RKO (cell line): ENCODE results near the gene FAM124A.

ENCODE experiments used
- DNase-seq: peaks from one replicate; pipeline ENCODE4 v3.0.0-alpha.2; 2016; ENCODE audit warnings: low spot score

Gene FAM124A

GRCh38 chr13:51311957-51312520 is 89.8 kb downstream of the FAM124A start:
- DNase-seq, result no peak

- no peak for DNase-seq
Observed at GRCh38 chr13:51313619-51314018, 91.4 kb downstream of the FAM124A start.

DNA sequence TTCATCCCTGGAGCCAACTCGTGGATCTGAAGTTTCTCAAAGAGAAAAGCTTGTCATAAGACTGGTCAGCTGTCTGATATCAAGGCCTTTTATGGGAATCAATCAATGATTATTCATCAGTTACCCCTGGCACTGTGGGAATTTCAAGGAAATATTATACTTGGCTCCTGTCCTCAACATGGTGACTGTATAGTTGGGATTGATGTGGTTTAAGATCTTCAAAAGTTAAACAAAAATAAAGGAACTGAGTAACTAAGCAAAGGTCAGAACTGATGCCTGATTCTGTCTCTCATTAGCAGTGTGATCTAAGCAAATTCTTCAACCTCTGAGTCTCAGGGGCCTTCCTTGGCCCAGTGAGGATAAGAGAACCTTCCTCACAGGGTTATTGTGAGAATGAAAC is 95.1 kb downstream of the FAM124A start:
- no peak for DNase-seq

GRCh38 chr13:51318015-51318414 is 95.8 kb downstream of the FAM124A start:
- DNase-seq, result no peak

GRCh38 chr13:51318876-51319275 is 96.7 kb downstream of the FAM124A start:
- DNase-seq, result no peak

- DNase-seq, result no peak
Observed at GRCh38 chr13:51321836-51322235, 99.6 kb downstream of the FAM124A start.

GRCh38 chr13:51322826-51323225 is 100.6 kb downstream of the FAM124A start:
- DNase-seq, result no peak

DNA sequence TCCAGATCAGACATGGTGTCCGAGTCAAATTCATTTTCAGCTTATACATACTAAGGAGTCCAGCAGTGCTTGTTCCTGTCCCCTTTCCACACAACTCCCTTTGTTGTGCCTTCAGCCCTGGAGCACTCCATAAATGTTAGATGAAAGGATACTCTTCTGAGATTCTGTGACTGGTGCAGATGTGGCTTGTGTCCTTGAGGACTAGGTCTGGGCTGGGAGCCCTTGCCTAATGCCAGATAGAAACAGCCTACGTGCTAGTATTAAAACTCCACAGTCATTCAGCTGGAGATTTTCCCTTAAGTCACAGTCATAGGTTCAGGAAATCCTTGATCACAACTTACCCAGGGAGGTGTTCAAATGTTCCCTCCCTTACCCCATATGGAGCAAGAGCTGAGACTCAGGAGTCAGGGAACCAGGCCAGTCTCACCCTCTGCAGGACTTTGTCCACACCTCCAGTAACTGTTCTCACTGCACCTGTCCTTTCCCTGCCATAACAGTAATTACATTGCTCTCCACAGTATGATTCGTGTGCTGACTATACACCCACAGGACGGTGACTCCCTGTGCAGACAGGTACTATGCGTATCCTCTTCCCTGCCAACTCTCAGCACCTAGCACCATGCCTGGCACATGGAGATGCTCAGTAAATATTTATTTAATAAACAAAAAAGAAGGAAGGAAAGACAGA is 101.8 kb downstream of the FAM124A start:
- no peak for DNase-seq

DNA sequence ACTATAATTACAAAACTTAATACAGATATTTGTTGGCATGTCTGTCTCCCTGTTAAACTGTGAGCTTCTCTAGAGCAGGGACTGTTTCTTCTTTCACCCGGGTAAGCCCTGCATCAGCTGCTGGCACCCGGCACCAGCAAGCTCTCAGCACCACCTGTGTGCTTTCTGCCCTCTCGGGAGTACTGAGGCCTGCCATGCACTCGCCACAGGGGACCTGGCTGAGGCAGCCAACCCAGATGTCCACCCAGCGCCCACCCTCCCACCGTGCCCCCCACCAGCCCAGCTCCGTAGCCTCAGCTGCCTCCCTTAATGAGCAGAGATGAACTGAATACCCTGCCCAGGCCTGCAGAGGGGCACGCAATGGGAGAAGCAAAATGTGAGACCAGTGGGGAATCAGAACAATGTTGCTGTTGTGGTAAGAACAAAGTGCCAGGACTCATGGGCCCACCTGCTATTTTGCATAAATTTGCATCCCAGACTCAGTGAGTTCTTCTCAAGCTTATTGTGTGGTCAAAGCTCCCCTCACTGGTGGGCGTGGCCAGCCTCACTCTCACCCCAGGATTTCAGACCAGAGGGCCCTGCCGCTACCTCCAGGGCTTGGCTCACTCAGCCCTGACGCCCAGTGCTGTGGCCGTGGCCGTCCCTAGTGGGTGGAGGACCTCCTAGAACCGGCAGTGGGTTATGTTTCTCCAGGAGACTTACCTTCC is 102.7 kb downstream of the FAM124A start:
- DNase-seq, result no peak

DNA sequence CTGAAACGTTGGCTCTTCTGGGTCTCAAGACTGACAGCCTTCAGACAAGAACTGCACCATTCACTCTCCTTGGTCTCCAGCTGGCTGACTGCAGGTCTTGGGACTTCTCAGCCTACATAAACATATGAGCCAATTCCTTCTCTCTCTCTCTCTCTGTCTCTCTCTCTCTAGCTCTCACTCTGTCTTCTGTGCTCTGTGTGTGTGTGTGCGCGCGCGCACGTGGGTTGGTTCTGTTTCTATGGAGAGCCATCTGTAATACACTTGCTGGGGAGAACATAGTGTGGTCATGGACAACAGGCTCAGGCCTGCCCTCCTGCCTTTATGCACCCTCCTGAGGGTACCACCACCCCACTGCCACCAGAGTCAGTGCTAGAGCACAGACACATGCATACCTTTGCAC is 103.6 kb downstream of the FAM124A start:
- no peak for DNase-seq

GRCh38 chr13:51326777-51327176 is 104.6 kb downstream of the FAM124A start:
- DNase-seq, result peak; percentile 8

DNA sequence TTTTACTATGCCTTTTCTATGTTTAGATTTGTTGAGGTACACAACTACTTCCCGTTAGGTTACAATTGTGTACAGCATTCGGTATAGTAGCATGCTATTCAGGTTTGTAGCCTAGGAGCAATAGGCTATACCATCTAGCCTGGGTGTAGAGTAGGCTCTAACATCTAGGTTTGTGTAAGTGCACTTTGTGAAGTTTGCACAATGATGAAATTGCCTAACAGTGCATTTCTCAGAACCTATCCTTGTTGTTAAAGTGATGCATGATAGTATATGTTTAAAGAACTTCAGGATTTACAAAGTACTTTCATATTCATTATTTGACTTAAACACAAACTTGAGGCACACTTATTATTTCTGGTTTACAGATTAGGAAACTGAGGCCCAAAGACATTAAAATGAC is 105.8 kb downstream of the FAM124A start:
- DNase-seq, result no peak

- no peak for DNase-seq
Observed at GRCh38 chr13:51328488-51328887, 106.3 kb downstream of the FAM124A start.

DNA sequence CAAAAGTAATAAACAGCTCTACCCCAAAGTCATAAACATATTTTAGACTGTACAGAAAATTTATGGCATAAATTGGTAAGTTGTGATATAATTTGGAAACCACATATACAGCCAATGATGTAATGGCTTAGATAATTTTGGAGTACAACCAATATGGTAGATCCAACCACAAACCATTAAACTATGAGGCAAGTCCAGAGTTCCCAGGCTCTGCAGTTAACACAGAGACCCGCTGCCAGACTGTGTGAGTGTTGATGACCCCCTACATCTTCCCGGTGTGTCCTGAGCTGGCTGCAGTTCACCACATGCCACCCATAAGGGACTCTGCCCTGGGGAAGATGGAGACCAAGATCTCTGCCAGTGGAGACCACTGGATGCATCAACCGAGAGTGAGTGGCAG is 107.4 kb downstream of the FAM124A start:
- no peak for DNase-seq

DNA sequence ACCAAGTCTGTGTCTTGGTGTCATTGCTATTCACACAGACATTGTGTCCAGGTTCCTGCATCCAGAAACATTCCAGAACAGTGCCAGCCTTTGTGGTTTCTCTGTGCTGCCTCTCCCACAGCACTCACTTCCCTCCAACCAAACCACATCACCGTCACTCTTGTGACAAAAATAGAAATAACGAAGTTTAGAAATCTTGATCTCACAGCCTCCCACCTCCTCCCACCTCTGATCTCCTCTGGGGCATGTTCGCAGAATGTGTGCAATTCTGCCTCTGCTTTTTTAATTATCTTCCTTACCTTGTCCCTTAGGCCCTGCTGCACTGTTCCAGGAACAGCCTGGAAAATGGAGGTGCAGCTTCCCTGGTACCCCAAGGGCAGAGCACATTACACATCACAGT is 108.6 kb downstream of the FAM124A start:
- DNase-seq, result no peak

DNA sequence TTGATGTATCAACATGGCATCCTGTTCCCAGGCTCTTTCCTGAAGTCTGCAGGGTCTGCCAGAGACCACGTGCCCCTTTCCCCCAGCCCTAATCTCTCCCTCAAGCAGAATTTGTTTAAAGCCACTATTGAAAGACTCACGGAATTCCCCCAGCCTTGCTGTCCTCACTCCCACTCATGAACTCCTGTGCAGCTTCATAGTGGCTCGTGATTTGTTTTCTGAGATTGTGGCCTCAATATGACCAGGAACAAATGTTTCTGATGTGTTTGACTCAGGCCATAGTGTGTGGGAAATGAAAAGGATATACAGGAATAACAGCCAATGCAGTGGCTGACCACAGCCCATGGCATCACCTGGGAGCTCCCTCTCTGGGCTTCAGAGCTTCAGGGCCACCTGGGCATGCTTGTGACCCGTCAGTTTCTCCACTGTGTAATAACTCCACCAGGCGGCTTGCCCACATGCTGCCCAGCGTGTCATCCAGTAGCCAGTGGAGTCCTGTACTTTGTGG is 109.2 kb downstream of the FAM124A start:
- no peak for DNase-seq

DNA sequence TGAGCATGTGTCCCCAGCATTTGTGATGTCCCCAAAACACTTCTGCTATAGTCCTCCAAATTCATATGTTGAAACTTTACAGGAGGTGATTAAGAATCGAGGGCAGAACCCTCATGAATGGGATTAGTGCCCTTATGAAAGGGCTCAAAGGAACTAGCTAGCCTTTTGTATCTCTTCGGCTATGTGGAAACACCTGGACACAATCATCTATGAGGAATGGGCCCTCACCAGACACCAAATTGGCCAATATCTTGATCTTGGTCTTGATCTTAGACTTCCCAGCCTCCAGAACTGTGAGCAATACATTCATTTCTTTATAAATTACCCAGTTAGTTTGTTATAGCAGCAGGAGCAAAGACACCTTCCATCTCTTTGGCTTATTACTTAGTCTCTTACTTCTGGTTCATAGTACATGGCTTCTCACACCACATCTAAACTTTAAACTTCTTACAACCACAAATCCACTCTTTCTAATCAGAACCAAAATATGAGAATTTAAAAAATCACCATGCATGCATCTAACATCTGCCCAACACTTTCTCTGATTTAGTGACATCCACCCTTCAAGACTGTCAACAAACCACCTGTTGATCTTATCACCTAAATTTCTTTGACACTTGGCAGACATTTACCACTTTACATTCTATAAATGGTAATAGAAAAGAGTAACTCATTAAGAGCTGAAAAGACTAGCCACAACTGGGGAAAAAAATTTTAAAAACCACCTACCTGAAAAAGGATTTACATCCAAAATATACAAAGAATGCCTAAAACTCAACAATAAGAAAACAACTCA is 110.6 kb downstream of the FAM124A start:
- DNase-seq, result no peak

GRCh38 chr13:51333421-51333820 is 111.2 kb downstream of the FAM124A start:
- DNase-seq, result no peak

DNA sequence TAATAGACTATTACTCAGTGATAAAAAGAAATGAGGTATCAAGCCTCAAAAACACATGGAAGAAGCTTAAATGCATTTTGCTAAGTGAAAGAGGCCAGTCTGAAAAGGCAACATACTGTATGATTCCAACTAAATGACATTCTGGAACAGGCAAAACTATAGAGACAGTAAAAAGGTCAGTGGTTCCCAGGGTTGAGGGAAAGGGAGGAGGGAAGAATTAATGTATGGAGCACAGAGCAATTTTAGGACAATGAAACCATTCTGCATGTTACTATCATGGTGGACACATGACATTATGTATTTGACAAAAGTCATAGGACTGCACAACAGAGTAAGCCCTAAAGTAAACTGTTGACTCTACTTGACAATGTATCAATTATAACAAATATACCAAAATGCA is 111.6 kb downstream of the FAM124A start:
- no peak for DNase-seq
